Ovary (tissue), 3 donors: Measurements from ENCODE around the gene CSNK1G3.

Experiments used
- CTCF ChIP-seq, 3 donors: fragments of 450-650 bp in 2 of 3; fragments of 200-600 bp in 1 of 3; IDR thresholded peaks; one replicate each; pipeline versions ENCODE4 v1.5.1 to v1.8.0; 2016 to 2022; ENCODE audit warnings: antibody characterized with exemption in 3 of 3, mild to moderate bottlenecking in 1 of 3
- EP300 ChIP-seq: sonication (generic); formaldehyde crosslinking; IDR thresholded peaks from one replicate; pipeline ENCODE4 v1.6.1; 2017; ENCODE audit warnings: antibody characterized with exemption
- POLR2A ChIP-seq: fragments of 450-650 bp; IDR thresholded peaks from one replicate; pipeline ENCODE4 v1.6.1; 2017; ENCODE audit warnings: antibody characterized with exemption, mild to moderate bottlenecking, moderate library complexity
- donor health status: DM: no; HTN: no; CAD: no.

- TF ChIP-seq CTCF (IDR thresholded peaks at IDR 0.05), result no peak
- no peak for TF ChIP-seq EP300
- TF ChIP-seq POLR2A, result no peak
Observed at GRCh38 chr5:123530728-123531127, 18.8 kb downstream of the CSNK1G3 start.
